Measurements from ENCODE around the gene TP53TG3F.
"Not testable (repeated sequence)": the region's sequence is repeated elsewhere in the genome, so short reads cannot be mapped to it uniquely, and the experiment has no call there.

The TP53TG3F gene, protein sequence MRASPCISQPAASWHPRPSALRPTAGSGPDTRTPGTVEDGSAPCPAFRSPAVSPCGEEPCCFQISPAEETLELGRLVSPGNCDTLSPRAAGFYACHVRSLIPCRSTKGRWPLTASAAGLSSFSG

DNA sequence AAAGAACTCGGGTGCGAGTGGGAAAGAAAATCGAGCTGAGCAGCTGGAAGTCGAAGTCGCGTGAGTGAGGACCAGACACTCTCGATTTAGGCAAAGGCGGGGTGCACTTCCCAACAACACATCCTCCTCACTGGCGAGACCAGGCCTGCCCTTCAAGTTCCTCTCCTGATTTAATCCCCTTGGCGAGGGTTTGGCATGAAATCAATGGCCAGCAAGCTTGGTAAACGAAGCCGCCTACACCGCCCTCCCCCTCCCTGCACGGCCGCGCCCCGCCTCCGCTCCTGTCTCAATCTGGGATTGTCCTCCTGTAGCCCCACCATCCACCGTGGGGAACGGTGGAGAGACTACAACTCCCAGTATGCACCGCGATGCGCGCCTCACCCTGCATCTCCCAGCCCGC lies at the start of gene TP53TG3F:
TSS of gene TP53TG3F (plus strand) at position 301 of the 400 bp plus-strand sequence. CDS start at position 369, 68 bp downstream.
- DNase-seq; intact Hi-C loops (cut with DNase I): not testable (repeated sequence)

DNA sequence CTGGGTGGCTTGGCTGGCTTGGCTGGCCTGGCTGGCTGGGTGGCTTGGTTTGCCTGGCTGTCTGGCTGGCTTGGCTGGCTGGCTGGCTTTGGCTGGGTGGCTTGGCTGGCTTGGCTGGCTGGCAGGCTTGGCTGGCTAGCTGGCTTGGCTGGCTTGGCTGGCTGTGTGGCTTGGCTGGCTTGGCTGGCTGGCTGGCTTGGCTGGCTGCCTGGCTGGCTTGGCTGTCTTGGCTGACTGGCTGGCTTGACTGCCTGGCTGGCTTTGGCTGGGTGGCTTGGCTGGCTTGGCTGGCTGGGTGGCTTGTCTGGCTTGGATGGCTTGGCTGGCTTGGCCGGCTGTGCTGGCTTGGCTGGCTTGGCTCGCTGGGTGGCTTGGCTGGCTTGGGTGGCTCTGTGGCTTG lies 32.2 kb downstream of the TP53TG3F start:
- intact Hi-C loops (cut with DNase I) = not testable (repeated sequence)

DNA sequence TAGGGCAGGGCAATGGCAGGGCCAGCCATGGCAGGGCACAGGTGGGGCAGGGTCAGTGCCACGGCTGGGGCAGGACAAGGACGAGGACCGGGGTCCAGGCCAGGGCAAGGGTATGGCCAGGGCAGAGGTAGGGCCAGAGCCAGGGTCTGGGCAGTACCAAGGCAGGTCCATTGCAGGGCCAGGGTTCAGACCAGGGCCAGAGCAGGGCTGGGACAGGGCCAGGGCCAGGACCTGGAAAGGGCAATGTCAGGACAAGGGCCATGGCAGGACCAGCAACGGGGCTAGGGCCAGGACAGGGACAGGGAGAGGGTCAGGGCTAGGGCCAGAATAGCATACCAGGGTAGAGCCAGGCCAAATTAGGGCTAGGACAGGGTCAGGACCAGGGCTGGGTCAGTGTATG lies 47.8 kb downstream of the TP53TG3F start:
- intact Hi-C loops (cut with DNase I) = not testable (repeated sequence)
- peak in 1 of 42 donors; percentile 10 for DNase-seq

More for the DNA sequence above, 32.2 kb downstream of the TP53TG3F start:
- not testable (repeated sequence) for DNase-seq

DNA sequence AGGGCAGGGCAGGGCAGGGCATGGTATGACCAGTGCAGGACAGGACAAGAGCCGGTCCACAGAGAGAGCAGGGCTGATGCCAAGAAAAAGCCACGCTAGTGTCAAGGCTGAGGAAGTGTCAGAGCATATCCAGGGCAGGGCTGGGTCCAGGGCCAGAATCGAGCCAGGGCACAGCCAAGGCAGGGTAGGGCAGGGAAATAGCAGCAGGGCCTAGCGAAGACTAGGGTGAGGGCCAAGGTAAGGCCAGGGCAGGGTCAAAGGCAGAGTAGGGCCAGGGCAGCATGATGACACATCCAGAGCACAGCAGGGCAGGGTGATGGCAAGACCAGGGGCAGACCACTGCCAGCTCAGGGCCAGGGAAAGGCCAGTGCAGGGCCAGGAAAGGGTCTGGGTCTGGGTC lies 49.7 kb downstream of the TP53TG3F start:
- DNase-seq; intact Hi-C loops (cut with DNase I): not testable (repeated sequence)

DNA sequence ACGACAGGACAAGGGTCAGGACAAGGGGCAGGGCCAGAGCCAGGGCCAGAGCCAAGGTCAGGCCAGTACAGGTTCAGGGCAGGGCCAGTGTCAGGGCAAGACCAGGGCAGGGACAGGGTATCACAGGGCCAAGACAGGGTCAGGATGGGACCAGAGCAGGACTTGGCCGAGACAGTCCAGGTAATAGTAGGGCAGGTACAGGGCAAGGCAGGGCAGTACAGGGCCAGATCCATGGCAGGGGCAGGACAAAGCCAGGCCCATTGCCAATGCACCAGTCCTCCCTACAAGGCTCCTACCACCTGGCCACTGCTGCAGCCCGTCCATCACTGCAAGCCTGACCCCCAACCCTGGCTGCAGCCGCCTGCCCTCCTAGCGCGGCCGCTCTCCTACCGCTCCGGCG lies 50.5 kb downstream of the TP53TG3F start:
- DNase-seq; intact Hi-C loops (cut with DNase I): not testable (repeated sequence)

Data from head of caudate nucleus (tissue), 42 donors.